Measurements from ENCODE around the gene DAP. TPM values are rescaled to one million over a fixed set of nuclear protein-coding genes. Genes with fewer than 3 reads are reported as not detected.

Gene DAP
- total and polyA plus RNA-seq, 2 of the 13 experiments (the other 11 are each of a cell fraction or from before 2014, with no cell fraction given): 22.0 to 57.5 TPM

DNA sequence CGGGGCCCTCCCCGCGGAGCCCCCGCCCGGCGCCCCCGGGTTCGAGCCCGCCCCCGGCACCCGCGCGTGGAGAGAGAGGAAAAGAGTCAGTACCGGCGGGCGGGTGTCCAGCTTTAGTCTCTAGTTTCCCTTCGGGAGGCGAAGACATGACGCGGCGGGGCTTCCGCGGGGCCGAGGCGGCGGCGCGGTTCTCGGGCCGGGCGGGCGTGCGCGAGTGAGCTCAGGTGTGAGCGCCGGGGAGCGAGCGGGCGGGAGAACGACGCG, 181 bp downstream of the DAP start:
- Histone ChIP-seq H3K9me3 (ENCODE audit: low read length) (no peaks in the 10 kb centered on the region), H3K27me3 (ENCODE audit: control insufficient read depth in 1 of 2, insufficient read depth in 2 of 2, low read length in 2 of 2) (peaks cover 0 to 3% of the 10 kb centered on the region in 2 experiments; a peak in 1 of 5 replicates), H3K4me3 (replicated peaks in 1 of 3; ENCODE audit: insufficient read depth in 1 of 3, low read depth in 2 of 3, low read length in 3 of 3) (peak overlapping the region; percentile 78 to 98 (median 78)), H2AFZ (ENCODE audit: low read length) (no peak overlapping the region), H3K4me2 (ENCODE audit: low read depth, low read length) (peak overlapping the region; percentile 75; the same call in 1 of the 2 replicates), H4K20me1 (ENCODE audit: insufficient read depth, low read length) (peaks cover 9% of the 10 kb centered on the region; the same call in 1 of the 2 replicates), H3K79me2 (ENCODE audit: insufficient read depth, low read length) (peaks cover 47% of the 10 kb centered on the region), H3K36me3 (replicated peaks in 1 of 2; ENCODE audit: control insufficient read depth in 1 of 2, insufficient read depth in 2 of 2, low read length in 2 of 2) (peaks cover 2 to 30% of the 10 kb centered on the region in 2 experiments; a peak in 4 of 5 replicates), H3K4me1 (ENCODE audit: insufficient read depth, low read length) (peaks cover 75% of the 10 kb centered on the region), H3K9ac (ENCODE audit: insufficient read depth, low read depth, low read length) (peak overlapping the region; percentile 92), H3K27ac (ENCODE audit: extremely low read length, insufficient read depth, low read length) (peak overlapping the region; percentile 85)
- POLR2A ChIA-PET: no interaction called here
- CTCF ChIA-PET (ENCODE audit: low intra/inter-chr PET ratio, low total read pairs): no interaction called here
- FAIRE-seq (no peak), DNase-seq (ENCODE audit: low spot score) (no peak), ATAC-seq (no peak)
- BruUV-seq (replicated peaks): no TSS peak
- in situ Hi-C loops (cut with HindIII; ENCODE audit: extremely low pct_ligation_motif_present, low pct_unique_long_range_greater_than_20kb): no loop called here
- TF ChIP-seq ZBTB14 (CRISPR knock-in tag; IDR thresholded peaks at IDR 0.05) (peak; percentile 71), ZNF382 (CRISPR knock-in tag; IDR thresholded peaks at IDR 0.05; ENCODE audit: borderline replicate concordance) (no peak), RBFOX2 (IDR thresholded peaks at IDR 0.05; ENCODE audit: low read depth, low read length) (peak; percentile 85), YY1 (IDR thresholded peaks at IDR 0.05; ENCODE audit: insufficient read depth, insufficient replicate concordance, low read depth, low read length) (peak; percentile 23), ZNF329 (CRISPR knock-in tag; IDR thresholded peaks at IDR 0.05; ENCODE audit: low read depth) (no peak), ZNF816 (CRISPR knock-in tag; IDR thresholded peaks at IDR 0.05; ENCODE audit: borderline replicate concordance) (no peak), BRF2 (CRISPR knock-in tag; IDR thresholded peaks at IDR 0.05) (0 out of 2 replicates have a peak, but pooled peaks have one; percentile 24), ZNF558 (CRISPR knock-in tag; IDR thresholded peaks at IDR 0.05; ENCODE audit: borderline replicate concordance) (peak; percentile 54; the same call in 1 of the 2 replicates)
- TF ChIP-seq, protein P1, sequence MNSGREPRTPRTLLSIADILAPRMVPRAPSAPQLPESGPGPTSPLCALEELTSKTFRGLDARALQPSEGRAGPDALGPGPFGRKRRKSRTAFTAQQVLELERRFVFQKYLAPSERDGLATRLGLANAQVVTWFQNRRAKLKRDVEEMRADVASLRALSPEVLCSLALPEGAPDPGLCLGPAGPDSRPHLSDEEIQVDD (CRISPR knock-in tag; IDR thresholded peaks at IDR 0.05; ENCODE audit: borderline replicate concordance): 0 out of 2 replicates have a peak, but pooled peaks have one; percentile 23
- TF ChIP-seq, protein P2, sequence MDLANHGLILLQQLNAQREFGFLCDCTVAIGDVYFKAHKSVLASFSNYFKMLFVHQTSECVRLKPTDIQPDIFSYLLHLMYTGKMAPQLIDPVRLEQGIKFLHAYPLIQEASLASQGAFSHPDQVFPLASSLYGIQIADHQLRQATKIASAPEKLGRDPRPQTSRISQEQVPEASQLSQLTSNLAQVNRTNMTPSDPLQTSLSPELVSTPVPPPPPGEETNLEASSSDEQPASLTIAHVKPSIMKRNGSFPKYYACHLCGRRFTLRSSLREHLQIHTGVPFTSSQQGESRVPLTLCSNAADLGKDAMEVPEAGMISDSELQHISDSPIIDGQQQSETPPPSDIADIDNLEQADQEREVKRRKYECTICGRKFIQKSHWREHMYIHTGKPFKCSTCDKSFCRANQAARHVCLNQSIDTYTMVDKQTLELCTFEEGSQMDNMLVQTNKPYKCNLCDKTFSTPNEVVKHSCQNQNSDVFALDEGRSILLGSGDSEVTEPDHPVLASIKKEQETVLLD (CRISPR knock-in tag; IDR thresholded peaks at IDR 0.05; ENCODE audit: low read depth): peak; percentile 26; the same call in 1 of the 2 replicates
- TF ChIP-seq, protein P3, sequence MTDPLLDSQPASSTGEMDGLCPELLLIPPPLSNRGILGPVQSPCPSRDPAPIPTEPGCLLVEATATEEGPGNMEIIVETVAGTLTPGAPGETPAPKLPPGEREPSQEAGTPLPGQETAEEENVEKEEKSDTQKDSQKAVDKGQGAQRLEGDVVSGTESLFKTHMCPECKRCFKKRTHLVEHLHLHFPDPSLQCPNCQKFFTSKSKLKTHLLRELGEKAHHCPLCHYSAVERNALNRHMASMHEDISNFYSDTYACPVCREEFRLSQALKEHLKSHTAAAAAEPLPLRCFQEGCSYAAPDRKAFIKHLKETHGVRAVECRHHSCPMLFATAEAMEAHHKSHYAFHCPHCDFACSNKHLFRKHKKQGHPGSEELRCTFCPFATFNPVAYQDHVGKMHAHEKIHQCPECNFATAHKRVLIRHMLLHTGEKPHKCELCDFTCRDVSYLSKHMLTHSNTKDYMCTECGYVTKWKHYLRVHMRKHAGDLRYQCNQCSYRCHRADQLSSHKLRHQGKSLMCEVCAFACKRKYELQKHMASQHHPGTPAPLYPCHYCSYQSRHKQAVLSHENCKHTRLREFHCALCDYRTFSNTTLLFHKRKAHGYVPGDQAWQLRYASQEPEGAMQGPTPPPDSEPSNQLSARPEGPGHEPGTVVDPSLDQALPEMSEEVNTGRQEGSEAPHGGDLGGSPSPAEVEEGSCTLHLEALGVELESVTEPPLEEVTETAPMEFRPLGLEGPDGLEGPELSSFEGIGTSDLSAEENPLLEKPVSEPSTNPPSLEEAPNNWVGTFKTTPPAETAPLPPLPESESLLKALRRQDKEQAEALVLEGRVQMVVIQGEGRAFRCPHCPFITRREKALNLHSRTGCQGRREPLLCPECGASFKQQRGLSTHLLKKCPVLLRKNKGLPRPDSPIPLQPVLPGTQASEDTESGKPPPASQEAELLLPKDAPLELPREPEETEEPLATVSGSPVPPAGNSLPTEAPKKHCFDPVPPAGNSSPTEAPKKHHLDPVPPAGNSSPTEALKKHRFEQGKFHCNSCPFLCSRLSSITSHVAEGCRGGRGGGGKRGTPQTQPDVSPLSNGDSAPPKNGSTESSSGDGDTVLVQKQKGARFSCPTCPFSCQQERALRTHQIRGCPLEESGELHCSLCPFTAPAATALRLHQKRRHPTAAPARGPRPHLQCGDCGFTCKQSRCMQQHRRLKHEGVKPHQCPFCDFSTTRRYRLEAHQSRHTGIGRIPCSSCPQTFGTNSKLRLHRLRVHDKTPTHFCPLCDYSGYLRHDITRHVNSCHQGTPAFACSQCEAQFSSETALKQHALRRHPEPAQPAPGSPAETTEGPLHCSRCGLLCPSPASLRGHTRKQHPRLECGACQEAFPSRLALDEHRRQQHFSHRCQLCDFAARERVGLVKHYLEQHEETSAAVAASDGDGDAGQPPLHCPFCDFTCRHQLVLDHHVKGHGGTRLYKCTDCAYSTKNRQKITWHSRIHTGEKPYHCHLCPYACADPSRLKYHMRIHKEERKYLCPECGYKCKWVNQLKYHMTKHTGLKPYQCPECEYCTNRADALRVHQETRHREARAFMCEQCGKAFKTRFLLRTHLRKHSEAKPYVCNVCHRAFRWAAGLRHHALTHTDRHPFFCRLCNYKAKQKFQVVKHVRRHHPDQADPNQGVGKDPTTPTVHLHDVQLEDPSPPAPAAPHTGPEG (CRISPR knock-in tag; IDR thresholded peaks at IDR 0.05): 0 out of 2 replicates have a peak, but pooled peaks have one; percentile 43
- 0% methylated on average over 14 of the region's 42 CpGs for WGBS (ENCODE audit: low lambda C conversion rate)
- intact Hi-C loops (cut with micrococcal nuclease; ENCODE audit: unreplicated experiment): no loop called here

Measured in HepG2 (cell line).